LNCAP (cell line): ENCODE data around the gene MFSD1.

ENCODE experiments used
- TF ChIP-seq, protein P1 (sequence below): fragments of 450-650 bp; IDR thresholded peaks from 2 replicates; pipeline ENCODE4 v1.5.1; 2017; ENCODE audit warnings: mild to moderate bottlenecking

The MFSD1 gene

GRCh38 chr3:158842976-158843375 lies 41.1 kb downstream of the MFSD1 start:
- TF ChIP-seq, protein P1, sequence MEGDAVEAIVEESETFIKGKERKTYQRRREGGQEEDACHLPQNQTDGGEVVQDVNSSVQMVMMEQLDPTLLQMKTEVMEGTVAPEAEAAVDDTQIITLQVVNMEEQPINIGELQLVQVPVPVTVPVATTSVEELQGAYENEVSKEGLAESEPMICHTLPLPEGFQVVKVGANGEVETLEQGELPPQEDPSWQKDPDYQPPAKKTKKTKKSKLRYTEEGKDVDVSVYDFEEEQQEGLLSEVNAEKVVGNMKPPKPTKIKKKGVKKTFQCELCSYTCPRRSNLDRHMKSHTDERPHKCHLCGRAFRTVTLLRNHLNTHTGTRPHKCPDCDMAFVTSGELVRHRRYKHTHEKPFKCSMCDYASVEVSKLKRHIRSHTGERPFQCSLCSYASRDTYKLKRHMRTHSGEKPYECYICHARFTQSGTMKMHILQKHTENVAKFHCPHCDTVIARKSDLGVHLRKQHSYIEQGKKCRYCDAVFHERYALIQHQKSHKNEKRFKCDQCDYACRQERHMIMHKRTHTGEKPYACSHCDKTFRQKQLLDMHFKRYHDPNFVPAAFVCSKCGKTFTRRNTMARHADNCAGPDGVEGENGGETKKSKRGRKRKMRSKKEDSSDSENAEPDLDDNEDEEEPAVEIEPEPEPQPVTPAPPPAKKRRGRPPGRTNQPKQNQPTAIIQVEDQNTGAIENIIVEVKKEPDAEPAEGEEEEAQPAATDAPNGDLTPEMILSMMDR: no peak

DNA sequence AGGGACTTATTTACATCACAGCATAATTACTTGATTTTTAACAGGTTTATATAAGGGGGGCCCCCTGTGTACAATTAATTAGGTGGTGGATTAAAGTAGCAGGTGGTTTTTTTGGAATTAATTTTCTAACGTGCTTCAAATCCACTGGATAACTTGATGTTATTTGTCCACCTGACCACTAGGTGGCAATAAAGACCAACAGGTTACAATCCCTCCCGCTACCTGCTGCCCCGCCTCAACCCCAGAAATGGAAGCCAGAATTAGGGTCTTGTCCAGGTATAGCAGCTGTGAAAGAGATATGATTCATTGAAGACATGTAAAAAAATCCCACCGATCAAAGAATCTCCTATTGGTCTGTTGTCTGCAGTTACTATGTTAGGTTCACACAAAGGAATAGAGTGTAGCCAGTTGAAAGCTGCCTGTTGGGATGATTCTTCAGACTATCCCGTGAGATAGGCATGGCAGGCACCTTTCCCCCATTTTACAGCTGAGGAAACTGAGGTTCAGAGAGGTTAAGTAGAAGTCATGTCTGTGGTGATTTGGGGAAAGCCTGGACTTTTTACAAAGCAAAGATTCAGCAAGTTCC lies 44.0 kb downstream of the MFSD1 start:
- TF ChIP-seq, protein P1: peak; percentile 65

- TF ChIP-seq, protein P1: no peak
These were observed 45.1 kb downstream of the MFSD1 start for GRCh38 chr3:158846803-158847451.

DNA sequence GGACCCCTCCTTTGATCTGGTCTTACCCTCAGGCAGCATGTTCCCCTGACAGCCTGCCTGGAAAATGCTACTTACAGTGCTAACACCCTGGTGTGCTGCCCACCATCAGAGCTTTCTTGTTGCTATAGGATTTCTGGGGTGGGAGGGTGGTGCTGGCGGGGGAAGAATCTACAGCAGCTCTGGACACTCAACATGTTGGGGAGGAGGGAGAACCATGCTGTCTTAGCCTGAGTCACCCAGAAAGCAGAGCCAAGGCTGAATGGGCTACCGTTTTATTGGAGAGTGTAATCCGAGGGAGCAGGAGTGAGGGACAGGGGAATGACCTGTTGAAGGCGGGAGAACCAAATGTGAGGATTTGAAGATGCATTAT lies 45.6 kb downstream of the MFSD1 start:
- TF ChIP-seq, protein P1: no peak

DNA sequence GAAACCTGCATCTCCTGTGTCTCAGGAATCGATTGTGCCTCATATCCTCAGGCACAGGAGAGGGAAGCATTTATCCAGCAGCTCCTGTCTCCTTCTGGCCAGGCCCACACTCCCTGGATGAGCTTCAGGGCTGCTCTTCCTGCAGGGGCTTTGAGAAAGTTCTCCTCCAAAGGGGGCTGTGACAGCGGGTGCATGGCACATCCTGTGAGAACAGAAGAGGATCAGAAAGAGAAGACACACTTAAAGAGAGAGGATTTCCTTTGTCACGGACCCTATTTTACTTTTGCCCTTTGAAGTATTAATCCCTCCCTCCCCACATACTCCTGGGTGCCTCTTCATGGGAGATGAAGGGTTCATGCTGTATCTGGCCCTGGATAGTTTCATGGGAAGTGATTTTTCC lies 46.0 kb downstream of the MFSD1 start:
- TF ChIP-seq, protein P1: no peak

GRCh38 chr3:158849757-158850156 lies 47.9 kb downstream of the MFSD1 start:
- TF ChIP-seq, protein P1: no peak

- TF ChIP-seq, protein P1: no peak
These were observed 57.5 kb downstream of the MFSD1 start for GRCh38 chr3:158859362-158859761.

GRCh38 chr3:158863247-158863646 lies 61.4 kb downstream of the MFSD1 start:
- TF ChIP-seq, protein P1: no peak
